Mesenteric fat pad (tissue), 1 donor: ENCODE results near the gene FAM219A. TPM values are rescaled to one million over a fixed set of nuclear protein-coding genes. Genes with fewer than 3 reads are reported as not detected.

Experiments used
- DNase-seq: peaks from one replicate; pipeline ENCODE4 v3.0.0-alpha.2; 2020; ENCODE audit warnings: low spot score
- total RNA-seq: library from RNA; stranded (reverse); fragmentation: NEBNext Ultra II Directional; extraction: Animal tissue kit (Norgen Biotek cat#: 25700); gene quantifications from one replicate; pipeline ENCODE4 v1.2.1, GENCODE V29; 2021
- donor health status: DM: yes; HTN: yes; CAD: no.

FAM219A gene
- total RNA-seq, 1 donor from 2014 or later = 53.9 TPM

GRCh38 chr9:34403554-34404380 lies 54.6 kb downstream of the FAM219A start:
- no peak for DNase-seq

- no peak for DNase-seq
Measured at GRCh38 chr9:34400686-34401602, 57.4 kb downstream of the FAM219A start.

- DNase-seq = no peak
Measured at GRCh38 chr9:34400275-34400674, 58.1 kb downstream of the FAM219A start.

GRCh38 chr9:34399729-34400128 lies 58.6 kb downstream of the FAM219A start:
- DNase-seq = no peak

GRCh38 chr9:34398875-34399274 lies 59.5 kb downstream of the FAM219A start:
- DNase-seq = no peak

- peak; percentile 72 for DNase-seq
Measured at GRCh38 chr9:34396276-34397214, 61.8 kb downstream of the FAM219A start.

GRCh38 chr9:34392511-34392910 lies 65.9 kb downstream of the FAM219A start:
- no peak for DNase-seq

- DNase-seq = no peak
Measured at GRCh38 chr9:34387239-34387638, 71.1 kb downstream of the FAM219A start.

GRCh38 chr9:34386656-34387055 lies 71.7 kb downstream of the FAM219A start:
- DNase-seq = peak; percentile 73

- DNase-seq = no peak
Measured at GRCh38 chr9:34385561-34386230, 72.7 kb downstream of the FAM219A start.

- DNase-seq = no peak
Measured at GRCh38 chr9:34384368-34385165, 73.8 kb downstream of the FAM219A start.

- no peak for DNase-seq
Measured at GRCh38 chr9:34383904-34384303, 74.5 kb downstream of the FAM219A start.

GRCh38 chr9:34382879-34383278 lies 75.5 kb downstream of the FAM219A start:
- DNase-seq = peak; percentile 57

GRCh38 chr9:34382054-34382453 lies 76.3 kb downstream of the FAM219A start:
- peak; percentile 75 for DNase-seq

- DNase-seq = peak; percentile 84
Measured at GRCh38 chr9:34381323-34381722, 77.0 kb downstream of the FAM219A start.

- peak; percentile 93 for DNase-seq
Measured at GRCh38 chr9:34380511-34381315, 77.7 kb downstream of the FAM219A start.

- peak; percentile 86 for DNase-seq
Measured at GRCh38 chr9:34380034-34380510, 78.3 kb downstream of the FAM219A start.

GRCh38 chr9:34379334-34380033 lies 78.9 kb downstream of the FAM219A start:
- DNase-seq = peak; percentile 91
